GM19035 (cell line): Measurements from ENCODE around the gene ASPHD2.
A peak's percentile ranks its signal among the peaks of the same experiment; 100 is the strongest.

ENCODE experiments used
- ATAC-seq: cut with Tn5 transposase; IDR thresholded peaks from one replicate; pipeline ENCODE4 v1.9.1; 2021; ENCODE audit not compliant: unreplicated experiment

The ASPHD2 gene

DNA sequence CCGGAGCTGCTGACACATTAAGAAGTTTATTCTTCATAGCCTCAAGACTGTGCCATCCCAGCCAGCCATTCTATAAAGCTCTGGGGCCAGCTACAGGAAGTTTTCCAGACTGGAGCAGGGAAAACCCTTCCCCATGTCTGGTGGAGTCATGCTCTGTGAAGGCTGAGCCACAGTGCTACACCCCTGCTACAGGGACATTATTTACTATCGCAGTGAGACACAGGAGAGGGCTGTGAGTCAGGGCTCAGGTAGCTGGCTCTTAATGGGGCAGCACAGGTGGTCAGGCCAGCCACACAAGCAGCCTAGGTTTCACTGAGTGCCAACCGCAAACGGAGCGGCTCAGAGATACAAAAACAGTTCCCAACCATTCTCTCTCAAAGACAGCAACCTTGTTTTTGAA lies 42.5 kb downstream of the ASPHD2 start:
- no peak for ATAC-seq

DNA sequence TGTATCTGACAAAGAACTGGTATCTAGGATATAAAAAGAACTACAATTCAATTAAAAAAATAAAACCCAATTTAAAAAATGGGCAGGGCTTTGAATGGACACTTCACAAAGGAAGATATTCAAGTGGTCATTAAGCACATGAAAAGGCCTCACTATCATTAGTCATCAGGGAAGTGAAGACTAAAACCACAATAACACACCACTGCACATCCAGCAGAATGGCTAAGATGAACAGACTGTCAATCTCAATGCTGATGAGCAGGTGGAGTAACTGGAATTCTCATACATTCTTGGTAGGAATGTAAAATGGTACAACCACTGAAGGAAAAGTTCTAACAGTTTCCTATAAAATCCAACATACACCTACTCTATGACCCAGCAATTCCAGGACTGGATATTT lies 45.6 kb downstream of the ASPHD2 start:
- no peak for ATAC-seq

DNA sequence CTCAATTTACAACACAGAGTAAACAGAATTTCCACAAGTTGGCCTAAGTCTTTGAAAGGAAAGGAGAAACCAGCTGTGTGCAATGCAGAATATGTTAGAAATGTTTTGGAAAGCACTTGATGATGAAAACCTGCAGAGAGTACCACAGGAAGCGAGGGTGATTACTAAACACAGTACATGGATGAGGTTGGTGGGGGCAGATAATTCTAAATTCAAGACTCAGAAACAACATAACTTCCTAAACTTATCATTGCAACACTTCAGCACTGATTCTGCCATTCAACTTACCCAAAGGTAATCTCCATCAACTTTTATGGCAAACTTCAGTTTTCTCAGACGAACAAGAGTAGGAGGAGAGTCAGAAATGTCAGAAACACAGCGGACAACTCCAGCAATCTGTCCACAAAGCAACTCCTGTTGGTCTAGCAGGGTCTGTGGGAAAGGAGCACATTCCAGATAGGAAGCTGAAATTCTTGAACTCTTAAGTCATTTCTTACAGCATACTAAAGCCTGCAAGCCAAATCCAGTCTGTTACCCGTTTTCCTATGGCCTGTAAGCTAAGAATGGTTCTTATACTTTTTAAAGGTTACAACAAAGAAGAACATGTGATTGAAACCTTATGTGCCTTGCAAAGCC lies 47.8 kb downstream of the ASPHD2 start:
- no peak for ATAC-seq

DNA sequence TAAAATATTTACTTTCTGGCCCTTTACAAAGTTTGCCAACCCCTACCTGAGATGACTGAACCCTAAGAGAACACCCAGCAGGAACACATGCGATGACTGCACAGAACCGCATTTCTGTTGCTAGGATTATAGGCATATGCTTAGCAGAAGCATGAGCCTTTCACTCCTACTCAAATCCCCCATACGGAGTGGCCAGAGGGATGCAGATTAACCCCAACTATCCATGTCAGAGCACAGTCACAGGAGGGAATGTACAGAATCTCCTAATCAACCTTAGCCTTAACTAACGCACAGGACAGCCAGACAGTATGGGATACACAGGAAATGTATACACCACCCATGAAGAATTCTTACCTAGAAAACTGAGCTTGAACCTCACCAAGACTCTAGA lies 48.3 kb downstream of the ASPHD2 start:
- ATAC-seq = no peak

- ATAC-seq = no peak
These were observed 50.2 kb downstream of the ASPHD2 start for GRCh38 chr22:26479043-26479791.

DNA sequence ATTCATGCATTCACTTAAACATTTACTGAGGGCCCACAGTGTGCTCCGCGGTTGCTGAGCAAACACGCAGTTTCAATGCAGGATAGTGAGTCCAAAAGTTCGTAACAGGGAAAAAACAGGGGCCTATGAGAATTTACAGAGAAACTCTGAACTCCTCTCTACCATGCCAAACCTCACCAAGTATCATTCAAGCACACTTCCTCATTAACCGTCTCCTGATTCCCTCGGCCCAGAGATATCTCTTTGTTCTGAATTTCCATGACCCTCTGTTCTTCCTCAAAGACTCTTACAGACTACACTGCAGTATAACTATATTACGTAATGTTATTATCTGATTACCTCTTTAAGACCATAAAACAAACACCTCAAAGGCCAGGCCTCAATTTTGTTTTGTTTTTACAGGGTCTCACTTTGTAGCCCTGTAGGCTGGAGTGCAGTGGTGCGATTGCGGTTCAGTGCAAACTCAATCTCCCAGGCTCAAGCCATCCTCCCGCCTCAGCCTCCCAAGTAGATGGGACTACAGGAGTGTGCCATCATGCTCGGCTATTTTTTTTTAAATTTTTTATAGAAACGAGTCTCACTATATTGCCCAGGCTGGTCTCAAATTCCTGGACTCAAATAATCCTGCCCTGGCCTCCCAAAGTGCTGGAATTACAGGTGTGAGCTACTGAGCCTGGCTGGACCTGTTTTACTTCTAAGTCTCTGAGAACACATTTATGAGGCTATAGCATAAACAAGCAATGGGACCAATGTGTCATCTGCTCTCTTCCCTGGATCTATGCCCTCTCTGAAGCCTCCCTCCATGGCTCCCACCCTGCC lies 50.9 kb downstream of the ASPHD2 start:
- ATAC-seq = no peak

DNA sequence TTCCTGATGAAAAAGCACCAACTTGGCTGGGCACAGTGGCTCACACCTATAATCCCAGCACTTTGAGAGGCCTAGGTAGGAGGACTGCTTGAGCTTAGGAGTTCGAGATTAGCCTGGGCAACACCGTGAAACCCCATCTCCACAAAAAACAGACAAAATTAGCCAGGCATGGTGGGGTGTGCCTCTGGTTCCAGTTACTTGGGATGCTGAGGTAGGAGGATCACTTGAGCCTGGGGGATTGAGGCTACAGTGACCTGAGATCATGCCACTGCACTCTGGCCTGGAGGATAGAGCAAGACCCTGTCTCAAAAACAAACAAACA lies 51.5 kb downstream of the ASPHD2 start:
- ATAC-seq = no peak

DNA sequence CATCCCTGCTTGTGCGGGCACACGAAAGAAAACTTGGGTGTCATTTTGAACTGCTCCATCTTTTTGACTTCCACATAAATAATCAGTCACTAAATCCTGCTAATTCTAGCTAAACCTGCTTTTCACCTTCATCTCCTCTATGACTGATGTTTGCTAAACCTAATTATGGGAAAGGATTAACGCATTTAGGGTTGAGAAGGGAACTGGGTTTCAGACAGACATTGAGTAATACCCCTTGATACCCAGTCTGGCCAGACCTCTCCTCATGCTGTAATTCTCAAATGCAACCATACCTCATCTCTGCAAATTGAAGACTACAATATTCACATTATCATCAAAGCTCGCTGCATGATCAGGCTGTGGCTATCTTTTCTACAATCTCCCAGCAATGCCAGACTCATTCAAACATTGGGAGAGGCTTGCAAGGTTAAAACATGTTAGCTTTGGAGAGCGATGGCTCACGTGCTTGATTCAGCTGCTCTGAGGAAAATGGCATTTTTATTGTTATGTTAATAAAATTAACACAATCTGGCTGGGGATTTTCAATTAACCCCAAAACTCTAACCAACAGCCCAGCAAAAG lies 52.1 kb downstream of the ASPHD2 start:
- no peak for ATAC-seq

DNA sequence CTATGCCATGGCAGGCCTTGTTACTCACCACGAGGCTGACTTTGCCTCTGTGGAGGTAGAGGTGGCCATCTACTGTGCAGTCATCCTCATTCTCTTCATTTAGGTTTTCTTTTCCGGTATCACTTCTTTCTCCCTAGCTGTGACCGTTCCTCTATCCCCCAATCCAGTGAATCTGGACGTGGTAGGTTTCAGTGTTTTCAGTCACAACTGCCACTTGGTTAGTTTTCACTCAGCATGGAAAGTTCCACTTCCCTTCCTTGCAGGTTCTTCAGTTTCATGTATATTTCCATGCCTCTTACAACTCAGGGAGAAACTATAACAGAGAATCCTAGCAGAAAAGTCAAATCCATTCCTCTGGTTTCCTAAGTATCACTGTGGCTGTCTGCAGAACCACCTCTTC lies 52.6 kb downstream of the ASPHD2 start:
- no peak for ATAC-seq

DNA sequence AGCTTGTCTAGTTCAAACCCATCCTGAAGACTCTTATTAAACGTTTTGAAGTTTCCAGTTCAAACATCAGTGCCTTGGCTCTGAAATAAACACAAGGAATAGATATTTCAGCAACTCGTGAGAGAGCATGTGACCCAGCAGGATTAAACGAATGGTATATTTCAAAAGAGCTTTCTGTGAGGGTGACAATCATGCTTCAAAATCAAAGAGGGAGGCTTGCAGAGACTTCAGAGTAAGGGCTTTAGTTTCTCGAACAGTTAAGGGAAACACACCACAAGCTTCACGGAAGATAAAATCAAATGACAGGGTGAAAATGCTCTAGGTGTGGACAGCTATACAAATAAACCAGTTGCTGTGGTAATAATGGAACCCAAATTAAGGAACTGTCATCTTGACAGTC lies 53.1 kb downstream of the ASPHD2 start:
- ATAC-seq = no peak

DNA sequence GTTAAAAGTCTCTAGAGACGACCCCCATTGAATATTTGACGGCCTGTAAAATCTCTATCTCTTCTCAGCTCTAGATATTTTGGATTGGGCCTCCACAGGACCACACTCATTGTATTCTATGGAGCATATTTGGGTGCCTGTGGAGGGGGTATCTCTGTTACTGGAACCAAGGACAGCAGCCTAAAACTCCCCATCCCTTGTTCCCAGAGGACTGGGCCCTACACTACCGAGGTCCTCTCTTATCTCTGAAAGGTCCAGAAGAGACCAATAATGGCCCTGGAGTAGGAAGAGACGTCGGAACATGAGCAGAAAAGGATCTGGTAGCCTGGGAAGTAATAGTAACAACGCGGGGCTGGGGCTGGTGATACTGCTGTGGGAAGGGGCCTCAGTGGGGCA lies 54.0 kb downstream of the ASPHD2 start:
- no peak for ATAC-seq

- peak; percentile 69 for ATAC-seq
These were observed 54.6 kb downstream of the ASPHD2 start, which contains the start of the genes HPS4 and SRRD for GRCh38 chr22:26483439-26484359. Gene HPS4 (minus strand): TSS chr22:26483783. CDS start chr22:26481762, 2,021 bp downstream. Gene SRRD (plus strand): TSS chr22:26483877. CDS start chr22:26483891, 14 bp downstream.

DNA sequence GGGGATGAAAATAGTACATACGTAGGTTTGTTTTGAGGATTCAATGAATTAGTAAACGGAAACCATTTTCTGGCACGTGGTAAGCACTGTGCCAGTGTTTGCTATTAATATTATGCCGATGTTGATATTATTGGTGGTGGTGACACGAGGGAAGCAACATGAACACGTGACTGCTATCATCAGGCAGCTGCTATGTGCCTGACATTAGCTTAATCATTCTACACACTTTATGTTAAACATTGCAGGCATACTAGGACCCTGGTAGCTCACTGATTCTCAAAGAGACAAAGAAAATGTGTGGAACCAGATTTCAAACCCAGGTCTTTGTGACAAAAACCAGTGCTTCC lies 55.3 kb downstream of the ASPHD2 start:
- ATAC-seq = no peak

DNA sequence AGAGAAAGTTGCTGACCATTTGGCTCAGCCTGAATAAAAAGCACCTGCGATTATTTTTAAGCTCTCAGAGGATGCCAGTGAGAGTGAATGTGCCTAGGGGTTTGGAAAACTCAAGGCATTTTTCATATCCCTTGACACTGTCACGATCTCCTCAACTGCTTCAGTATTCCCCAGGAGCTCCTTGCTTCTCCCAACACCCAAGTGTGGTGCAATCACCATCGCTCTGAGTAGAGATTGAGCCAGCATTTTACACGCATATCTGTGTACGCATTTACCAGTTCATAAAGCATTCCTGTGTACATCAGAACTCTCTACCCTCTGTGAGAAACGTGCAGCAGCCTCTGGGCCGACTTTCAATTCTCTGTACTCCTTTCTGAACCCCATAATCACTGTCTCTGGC lies 56.0 kb downstream of the ASPHD2 start:
- ATAC-seq = no peak

DNA sequence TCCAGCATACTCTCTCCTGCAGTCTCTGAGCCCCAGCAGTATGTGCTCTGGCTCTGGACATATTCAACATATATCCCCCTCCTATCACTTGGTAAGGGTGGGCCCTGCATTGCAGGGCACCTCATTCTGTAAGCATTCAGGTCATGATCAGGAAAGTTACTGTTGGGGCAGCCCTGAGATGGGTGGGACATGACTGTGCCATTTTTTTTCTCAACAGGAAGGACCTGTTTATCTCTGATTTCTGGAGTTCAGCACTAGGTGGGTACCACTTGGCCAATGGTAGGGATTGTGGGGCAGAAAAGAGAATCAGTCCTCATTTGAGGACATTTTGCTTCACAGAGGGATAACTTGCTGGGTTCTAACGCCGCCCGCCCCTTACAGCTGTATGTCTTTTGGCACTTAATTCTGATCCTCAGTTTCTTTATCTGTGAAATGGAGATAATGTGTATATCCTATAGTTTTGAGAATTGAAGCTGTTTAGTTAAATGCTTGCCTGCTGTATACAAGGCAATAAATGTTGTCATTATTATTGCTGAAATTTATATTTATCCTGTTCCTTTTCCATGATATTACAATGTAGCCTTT lies 56.8 kb downstream of the ASPHD2 start:
- no peak for ATAC-seq

- no peak for ATAC-seq
These were observed 57.3 kb downstream of the ASPHD2 start for GRCh38 chr22:26486394-26486793.

- no peak for ATAC-seq
These were observed 58.9 kb downstream of the ASPHD2 start for GRCh38 chr22:26487996-26488395.

DNA sequence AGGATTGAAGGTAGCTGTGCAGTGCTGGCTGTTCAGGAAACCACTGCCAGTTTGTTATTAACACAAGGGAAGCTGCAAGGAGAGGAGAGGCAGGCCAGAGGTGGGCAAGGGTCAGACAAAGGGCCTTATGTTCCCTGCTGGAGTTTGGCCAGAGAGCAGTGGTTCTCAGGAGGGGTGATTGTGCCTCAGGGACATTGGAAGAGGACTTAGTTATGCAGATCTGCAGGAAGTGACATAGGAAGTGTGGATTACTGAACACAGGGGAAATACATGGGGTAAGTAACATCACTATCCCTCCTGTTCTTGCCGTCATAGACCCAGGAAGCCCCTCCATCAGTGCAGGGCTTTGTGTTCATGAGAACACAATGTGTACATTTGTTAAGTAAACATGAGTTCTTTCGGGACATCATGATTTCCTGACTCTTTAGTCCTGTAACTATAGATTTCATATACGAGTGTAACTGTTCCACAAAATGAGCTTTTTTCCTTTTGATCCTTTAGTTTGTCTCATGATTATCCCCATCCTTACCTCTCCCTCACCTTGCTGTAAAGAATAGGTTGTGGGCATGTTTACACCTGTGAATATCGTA lies 60.5 kb downstream of the ASPHD2 start:
- ATAC-seq = no peak

- no peak for ATAC-seq
These were observed 63.2 kb downstream of the ASPHD2 start for GRCh38 chr22:26492220-26492619.

- no peak for ATAC-seq
These were observed 65.4 kb downstream of the ASPHD2 start for GRCh38 chr22:26494506-26494905.
